ENCODE measurements around the gene IDE.
"Not testable (repeated sequence)": the region's sequence is repeated elsewhere in the genome, so short reads cannot be mapped to it uniquely, and the experiment has no call there.

IDE gene

GRCh38 chr10:92405419-92405924 is 168.4 kb downstream of the IDE start:
- H3K27me3 ChIP-seq (ENCODE audit: control insufficient read depth, insufficient read depth, low read length): no peaks in the 10 kb centered on the region
- H3K9ac ChIP-seq (ENCODE audit: low read length): no peak overlapping the region
- no peak overlapping the region for H3K27ac ChIP-seq (ENCODE audit: low read depth, low read length)
- no peaks in the 10 kb centered on the region for H3K4me1 ChIP-seq (ENCODE audit: control insufficient read depth, insufficient read depth, low read length)
- no peaks in the 10 kb centered on the region for H3K36me3 ChIP-seq (ENCODE audit: control insufficient read depth, insufficient read depth, low read length)
- H3K4me3 ChIP-seq (ENCODE audit: low read length): no peak overlapping the region

- H3K27me3 ChIP-seq (ENCODE audit: control insufficient read depth, insufficient read depth, low read length): no peaks in the 10 kb centered on the region
- H3K9ac ChIP-seq (ENCODE audit: low read length): no peak overlapping the region
- H3K4me1 ChIP-seq (ENCODE audit: control insufficient read depth, insufficient read depth, low read length): no peaks in the 10 kb centered on the region
- H3K36me3 ChIP-seq (ENCODE audit: control insufficient read depth, insufficient read depth, low read length): no peaks in the 10 kb centered on the region
- H3K4me3 ChIP-seq (ENCODE audit: low read length): no peak overlapping the region
- no peak overlapping the region for H3K27ac ChIP-seq (ENCODE audit: low read depth, low read length)
These were observed 169.1 kb downstream of the IDE start for GRCh38 chr10:92404612-92405418.

- H3K9ac ChIP-seq (ENCODE audit: low read length); H3K36me3 ChIP-seq (ENCODE audit: control insufficient read depth, insufficient read depth, low read length); H3K4me1 ChIP-seq (ENCODE audit: control insufficient read depth, insufficient read depth, low read length); H3K27ac ChIP-seq (ENCODE audit: low read depth, low read length); H3K27me3 ChIP-seq (ENCODE audit: control insufficient read depth, insufficient read depth, low read length); H3K4me3 ChIP-seq (ENCODE audit: low read length): not testable (repeated sequence)
These were observed 171.7 kb downstream of the IDE start for GRCh38 chr10:92402234-92402633.

All from rectal smooth muscle tissue (tissue), 1 donor.